ENCODE results near the gene BCKDHB. TPM values are rescaled to one million over a fixed set of nuclear protein-coding genes. Genes with fewer than 3 reads are reported as not detected.
A peak's percentile ranks its signal among the peaks of the same experiment; 100 is the strongest.

The BCKDHB gene
- polyA plus RNA-seq (2012; rRNA removed) = 19.9 and 26.9 TPM in 2 replicates
- 27.8 and 31.9 TPM in 2 replicates for polyA plus RNA-seq (2012; cell fraction: cytosol; rRNA removed)
- 11.1 and 19.1 TPM in 2 replicates for polyA plus RNA-seq (2012; cell fraction: nucleus; rRNA removed)

GRCh38 chr6:80106418-80107235 lies at the start of gene BCKDHB:
Gene BCKDHB, plus strand, starts transcription at chr6:80106671. Its CDS starts 23 bp downstream, at chr6:80106694.
- H3K27me3 ChIP-seq (ENCODE audit: insufficient read depth) = no peaks in the 10 kb centered on the region
- H3K9me3 ChIP-seq = no peaks in the 10 kb centered on the region
- H2AFZ ChIP-seq (ENCODE audit: low read depth) = peak within 1 kb of the TSS; percentile 90
- peak; percentile 97 for DNase-seq
- no peaks in the 10 kb centered on the region for H3K36me3 ChIP-seq (replicated peaks in 1 of 2; ENCODE audit: control insufficient read depth in 1 of 2, insufficient read depth in 2 of 2, low read length in 1 of 2)
- H3K4me1 ChIP-seq (ENCODE audit: control insufficient read depth in 1 of 2, insufficient read depth in 2 of 2, low read depth in 1 of 2, low read length in 1 of 2) = peaks cover 0 to 4% of the 10 kb centered on the region in 2 experiments; a peak in 3 of 4 replicates
- H3K4me2 ChIP-seq = peak within 1 kb of the TSS; percentile 84
- CTCF ChIA-PET = interaction anchor here (0.8 to 3.5 kb wide), 5 partner anchors 14 to 499 kb away, joined by 3 to 10 read pairs (median 3); partner anchors contain the start of gene ELOVL4
- POLR2A ChIA-PET = interaction anchor here (0.7 to 1.7 kb wide), 3 partner anchors 20 to 160 kb away, joined by 3 to 5 read pairs (median 3); partner anchors contain the start of gene TTK
- peak within 1 kb of the TSS; percentile 75; the same call in 1 of the 2 replicates for H3K9ac ChIP-seq
- H3F3A ChIP-seq (replicated peaks; ENCODE audit: insufficient read depth) = no peaks in the 10 kb centered on the region
- no peaks in the 10 kb centered on the region for H4K20me1 ChIP-seq (ENCODE audit: insufficient read depth)
- no peaks in the 10 kb centered on the region for H3K9me2 ChIP-seq
- H3K27ac ChIP-seq (ENCODE audit: low read depth in 2 of 2, low read length in 1 of 2) = peak within 1 kb of the TSS; percentile 68 to 82
- H3K4me3 ChIP-seq (ENCODE audit: low read depth in 2 of 2, low read length in 1 of 2) = peak within 1 kb of the TSS; percentile 88 to 89
- peaks cover 30% of the 10 kb centered on the region; the same call in 1 of the 2 replicates for H3K79me2 ChIP-seq (ENCODE audit: insufficient read depth)
- under 1% methylated on average over 37 of the region's 56 CpGs for WGBS (ENCODE audit: low lambda C conversion rate)
- TF ChIP-seq POLR2AphosphoS5 (IDR thresholded peaks at IDR 0.05; ENCODE audit: low read depth, low read length) (peak; percentile 94), TAF1 (IDR thresholded peaks at IDR 0.05; ENCODE audit: borderline replicate concordance, low read depth, low read length) (peak; percentile 96), RAD21 (IDR thresholded peaks at IDR 0.05; ENCODE audit: low read length) (no peak), RFX5 (IDR thresholded peaks at IDR 0.05; ENCODE audit: low read length) (peak; percentile 85), MXI1 (IDR thresholded peaks at IDR 0.05; ENCODE audit: low read depth, low read length) (peak; percentile 87), NFIC (IDR thresholded peaks at IDR 0.05; ENCODE audit: borderline replicate concordance) (no peak), FOXJ3 (CRISPR knock-in tag; IDR thresholded peaks at IDR 0.05) (no peak), EP300 (IDR thresholded peaks at IDR 0.05; ENCODE audit: borderline replicate concordance in 1 of 2, low read depth in 1 of 2, low read length in 1 of 2) (0 out of 4 replicates have a peak, but pooled peaks of 1 of the 2 experiments have one; percentile 18), NRF1 (IDR thresholded peaks at IDR 0.05; ENCODE audit: low read depth, low read length) (peak; percentile 87), YY1 (IDR thresholded peaks at IDR 0.05; ENCODE audit: low read depth) (peak; percentile 85), SIN3A (IDR thresholded peaks at IDR 0.05; ENCODE audit: borderline replicate concordance, low read depth, low read length) (peak; percentile 89)
- TF ChIP-seq, protein P1, sequence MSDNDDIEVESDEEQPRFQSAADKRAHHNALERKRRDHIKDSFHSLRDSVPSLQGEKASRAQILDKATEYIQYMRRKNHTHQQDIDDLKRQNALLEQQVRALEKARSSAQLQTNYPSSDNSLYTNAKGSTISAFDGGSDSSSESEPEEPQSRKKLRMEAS (IDR thresholded peaks at IDR 0.05; ENCODE audit: low read depth) = peak; percentile 60
- TF ChIP-seq, protein P2, sequence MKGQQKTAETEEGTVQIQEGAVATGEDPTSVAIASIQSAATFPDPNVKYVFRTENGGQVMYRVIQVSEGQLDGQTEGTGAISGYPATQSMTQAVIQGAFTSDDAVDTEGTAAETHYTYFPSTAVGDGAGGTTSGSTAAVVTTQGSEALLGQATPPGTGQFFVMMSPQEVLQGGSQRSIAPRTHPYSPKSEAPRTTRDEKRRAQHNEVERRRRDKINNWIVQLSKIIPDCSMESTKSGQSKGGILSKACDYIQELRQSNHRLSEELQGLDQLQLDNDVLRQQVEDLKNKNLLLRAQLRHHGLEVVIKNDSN (IDR thresholded peaks at IDR 0.05; ENCODE audit: borderline replicate concordance, low read depth) = peak; percentile 26; the same call in 1 of the 2 replicates

GRCh38 chr6:80060774-80061173 lies 45.7 kb upstream of the BCKDHB start:
- H3K9me3 ChIP-seq = no peaks in the 10 kb centered on the region
- CTCF ChIA-PET = no interaction called here
- TF ChIP-seq PBX3 (IDR thresholded peaks at IDR 0.05) (no peak), NRF1 (IDR thresholded peaks at IDR 0.05; ENCODE audit: low read depth, low read length) (no peak), RAD21 (IDR thresholded peaks at IDR 0.05; ENCODE audit: low read length) (no peak), FOXJ3 (CRISPR knock-in tag; IDR thresholded peaks at IDR 0.05) (no peak), REST (IDR thresholded peaks at IDR 0.05; ENCODE audit: low read depth, low read length) (no peak), GABPA (IDR thresholded peaks at IDR 0.05; ENCODE audit: low read depth) (no peak), EP300 (IDR thresholded peaks at IDR 0.05; ENCODE audit: borderline replicate concordance in 1 of 2, low read depth in 1 of 2, low read length in 1 of 2) (no peak), RCOR1 (IDR thresholded peaks at IDR 0.05; ENCODE audit: low read length) (no peak), TAF1 (IDR thresholded peaks at IDR 0.05; ENCODE audit: borderline replicate concordance, low read depth, low read length) (no peak), CHD2 (IDR thresholded peaks at IDR 0.05; ENCODE audit: low read length, partially characterized antibody) (no peak), TEAD4 (IDR thresholded peaks at IDR 0.05; ENCODE audit: borderline replicate concordance, insufficient read depth) (no peak), FOSL2 (IDR thresholded peaks at IDR 0.05; ENCODE audit: borderline replicate concordance, low read depth) (no peak), TCF12 (IDR thresholded peaks at IDR 0.05) (no peak)

More at GRCh38 chr6:80060774-80061173, 45.7 kb upstream of the BCKDHB start:
- Histone ChIP-seq H3K9me2 (no peaks in the 10 kb centered on the region), H3K4me2 (no peak overlapping the region), H3K36me3 (replicated peaks in 1 of 2; ENCODE audit: control insufficient read depth in 1 of 2, insufficient read depth in 2 of 2, low read length in 1 of 2) (no peaks in the 10 kb centered on the region), H3K27me3 (ENCODE audit: insufficient read depth) (no peaks in the 10 kb centered on the region), H3K27ac (ENCODE audit: low read depth in 2 of 2, low read length in 1 of 2) (no peak overlapping the region), H3K4me3 (ENCODE audit: low read depth in 2 of 2, low read length in 1 of 2) (no peak overlapping the region), H3F3A (replicated peaks; ENCODE audit: insufficient read depth) (no peaks in the 10 kb centered on the region), H3K9ac (no peak overlapping the region), H3K4me1 (ENCODE audit: control insufficient read depth in 1 of 2, insufficient read depth in 2 of 2, low read depth in 1 of 2, low read length in 1 of 2) (no peaks in the 10 kb centered on the region), H4K20me1 (ENCODE audit: insufficient read depth) (no peaks in the 10 kb centered on the region), H2AFZ (ENCODE audit: low read depth) (no peak overlapping the region), H3K79me2 (ENCODE audit: insufficient read depth) (no peaks in the 10 kb centered on the region)
- DNase-seq = no peak
- POLR2A ChIA-PET = no interaction called here

Measured in SK-N-SH (cell line).